GM19452 (cell line): Measurements from ENCODE around the gene INHBB.

Experiments used
- ATAC-seq: cut with Tn5 transposase; IDR thresholded peaks from one replicate; pipeline ENCODE4 v1.9.1; 2021; ENCODE audit not compliant: unreplicated experiment

INHBB gene

DNA sequence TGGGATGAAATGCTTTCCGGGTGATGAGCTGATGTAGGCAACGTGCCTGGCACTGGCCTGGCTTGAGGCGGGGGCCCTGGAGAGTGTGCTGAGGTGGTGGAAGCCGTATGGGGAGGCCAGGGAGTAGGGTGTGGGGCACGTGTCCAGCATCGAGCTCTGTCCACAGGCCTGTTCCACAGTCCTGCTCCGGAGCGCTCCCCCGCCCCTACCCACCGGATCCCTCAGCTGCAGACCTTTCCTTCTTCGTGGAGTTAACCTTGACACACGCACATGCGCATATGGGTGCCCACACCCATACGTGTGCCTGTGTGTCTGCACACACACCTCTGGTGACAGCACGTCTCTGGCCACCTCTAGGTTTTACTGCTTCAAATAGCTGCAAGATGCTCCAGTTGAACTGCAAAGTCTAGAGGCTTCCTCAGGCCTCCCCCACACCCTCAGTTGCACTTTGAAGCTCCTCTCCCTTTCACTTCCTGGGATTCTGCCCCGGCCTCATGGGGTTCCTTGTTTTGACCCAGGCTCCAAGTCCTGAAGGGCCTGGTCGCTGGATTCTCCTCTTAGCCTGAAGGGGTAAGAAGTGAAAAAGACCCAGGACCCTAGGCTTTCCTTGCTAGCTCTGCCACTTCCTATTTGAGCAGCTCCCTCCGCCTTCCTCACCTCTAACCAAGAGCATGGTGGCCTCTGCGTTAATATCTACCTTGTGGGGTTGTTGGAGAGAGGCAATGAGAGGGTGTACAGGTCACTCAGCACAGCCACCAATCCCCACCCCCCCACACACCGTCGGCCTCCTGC, 49.5 kb downstream of the INHBB start:
- ATAC-seq: no peak

DNA sequence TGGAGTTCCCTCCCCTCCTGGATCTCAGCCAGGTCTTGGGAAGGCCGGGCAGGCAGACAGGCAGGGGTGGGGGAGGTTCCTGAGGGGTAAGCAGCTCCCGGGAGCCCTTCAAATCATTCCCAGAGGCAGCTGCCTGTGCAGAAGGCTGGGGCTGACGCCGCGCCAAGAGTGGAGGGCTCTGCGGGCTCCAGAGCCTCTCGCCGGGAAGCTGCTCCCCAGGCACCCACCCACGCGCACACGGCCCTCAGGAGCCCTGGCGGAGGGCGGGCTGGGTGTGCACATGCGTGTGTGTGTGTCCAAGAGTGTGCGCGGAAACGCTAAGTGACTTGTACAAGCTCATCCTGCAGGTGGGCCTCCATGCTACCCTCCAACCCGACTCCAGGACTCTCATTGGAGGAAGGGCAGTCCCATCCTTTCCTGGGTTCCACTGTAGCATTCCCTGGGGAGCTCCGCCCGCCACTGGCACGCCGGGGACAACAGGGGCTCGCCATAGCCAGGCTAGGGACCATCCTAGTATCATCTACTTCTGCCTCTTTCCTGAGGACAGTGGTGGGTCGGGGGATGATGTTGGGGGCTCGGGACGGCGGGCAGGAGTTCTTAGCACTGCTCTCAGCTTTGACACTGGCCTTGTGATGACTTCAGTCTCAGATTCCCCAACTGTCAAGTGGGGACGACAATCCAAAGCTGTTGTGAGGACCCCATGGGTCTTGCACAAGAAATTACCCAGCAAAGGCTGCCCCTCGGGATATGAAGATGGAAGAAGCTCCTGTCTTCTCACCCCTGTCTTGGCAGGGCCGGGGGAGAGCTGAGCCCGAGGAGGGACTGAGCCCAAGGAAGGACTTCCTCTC, 50.3 kb downstream of the INHBB start:
- no peak for ATAC-seq

DNA sequence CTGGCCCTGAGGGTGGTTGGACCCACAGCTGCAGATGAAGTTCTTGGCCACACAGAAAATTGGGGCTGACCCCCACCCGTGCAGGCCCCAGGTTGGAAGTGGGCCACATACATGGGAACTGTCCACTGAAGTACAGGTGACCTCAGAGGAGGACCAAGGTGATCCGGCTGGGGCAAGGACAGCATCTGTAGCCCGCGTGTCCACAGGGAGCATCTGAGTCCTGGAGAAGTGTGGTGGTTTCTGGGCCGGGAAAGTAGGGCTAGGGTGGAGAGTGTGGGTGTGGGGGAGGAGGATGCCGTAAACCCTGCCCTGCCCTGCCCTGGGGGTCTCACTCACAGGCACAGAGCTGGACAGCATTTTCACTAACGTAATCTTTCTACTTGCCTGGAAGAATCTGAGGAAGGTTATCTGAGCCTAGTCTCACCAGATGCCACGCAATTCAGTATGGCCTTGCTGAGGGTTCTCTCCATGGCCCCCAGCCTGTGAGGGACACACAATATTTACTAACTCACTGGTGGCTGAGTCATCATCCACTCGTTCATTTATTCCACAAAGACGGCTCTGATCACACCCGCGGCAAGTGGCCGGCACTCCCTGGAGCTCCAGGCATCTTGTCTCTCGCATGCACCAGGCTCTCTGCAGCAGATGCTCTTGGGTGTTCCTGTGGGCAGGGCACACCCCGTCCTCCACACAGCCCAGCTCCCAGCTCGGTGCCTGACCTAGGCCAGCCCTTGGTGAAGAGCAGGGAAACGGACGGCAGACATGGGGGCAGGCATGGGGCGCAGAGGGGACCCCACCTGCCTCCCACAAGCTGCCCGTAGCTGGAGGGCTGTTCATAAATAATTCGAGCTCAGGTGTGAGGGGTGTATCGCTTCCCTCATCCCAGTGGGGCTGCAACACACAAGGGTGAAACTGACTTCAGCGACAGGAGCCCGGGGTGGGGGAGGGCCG, 51.2 kb downstream of the INHBB start:
- ATAC-seq: no peak

DNA sequence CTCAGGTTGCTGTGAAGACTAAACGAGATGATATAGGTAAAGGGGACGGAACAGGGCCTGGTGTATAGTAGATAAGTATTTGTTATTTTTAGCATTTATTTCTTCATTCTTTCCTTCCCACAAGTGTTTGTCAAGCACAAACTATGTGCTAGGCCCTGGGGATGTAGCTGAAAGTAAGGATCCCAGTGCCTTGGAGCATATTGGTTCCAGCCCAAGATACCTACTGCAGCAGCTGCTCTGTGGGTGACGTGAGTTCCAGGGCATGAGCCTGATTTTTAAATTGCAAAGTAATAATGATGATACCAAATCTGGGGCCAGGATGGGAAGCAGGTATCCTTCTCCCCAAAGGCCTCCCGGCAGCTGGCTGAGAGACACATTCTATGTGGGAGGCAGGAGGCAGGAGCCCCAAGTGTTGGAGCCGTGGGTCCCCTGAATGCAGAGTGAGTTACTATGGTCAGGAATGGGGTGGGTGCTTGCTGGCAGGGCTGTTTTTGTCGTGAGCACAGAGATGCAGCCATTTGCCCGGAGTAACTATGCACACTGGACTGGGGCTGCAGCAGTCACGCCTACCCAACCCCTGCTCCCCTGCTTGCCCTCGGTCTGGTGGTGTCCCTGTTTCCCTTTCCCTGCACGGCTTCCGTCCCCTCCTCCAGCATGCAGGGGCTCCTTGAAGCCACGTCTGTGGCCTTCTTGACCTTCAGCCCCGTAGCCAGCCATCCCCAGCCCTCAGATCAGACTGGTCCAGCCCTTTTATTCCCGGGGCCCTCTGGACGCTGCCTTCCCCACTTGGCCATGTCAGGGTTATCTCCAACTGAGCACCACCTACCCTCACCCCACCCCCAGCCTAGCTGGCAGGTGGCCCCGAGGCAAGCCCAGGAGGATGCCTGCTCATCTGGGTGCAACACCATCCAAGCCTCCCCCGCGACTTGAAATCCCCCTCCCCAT, 52.4 kb downstream of the INHBB start:
- no peak for ATAC-seq

DNA sequence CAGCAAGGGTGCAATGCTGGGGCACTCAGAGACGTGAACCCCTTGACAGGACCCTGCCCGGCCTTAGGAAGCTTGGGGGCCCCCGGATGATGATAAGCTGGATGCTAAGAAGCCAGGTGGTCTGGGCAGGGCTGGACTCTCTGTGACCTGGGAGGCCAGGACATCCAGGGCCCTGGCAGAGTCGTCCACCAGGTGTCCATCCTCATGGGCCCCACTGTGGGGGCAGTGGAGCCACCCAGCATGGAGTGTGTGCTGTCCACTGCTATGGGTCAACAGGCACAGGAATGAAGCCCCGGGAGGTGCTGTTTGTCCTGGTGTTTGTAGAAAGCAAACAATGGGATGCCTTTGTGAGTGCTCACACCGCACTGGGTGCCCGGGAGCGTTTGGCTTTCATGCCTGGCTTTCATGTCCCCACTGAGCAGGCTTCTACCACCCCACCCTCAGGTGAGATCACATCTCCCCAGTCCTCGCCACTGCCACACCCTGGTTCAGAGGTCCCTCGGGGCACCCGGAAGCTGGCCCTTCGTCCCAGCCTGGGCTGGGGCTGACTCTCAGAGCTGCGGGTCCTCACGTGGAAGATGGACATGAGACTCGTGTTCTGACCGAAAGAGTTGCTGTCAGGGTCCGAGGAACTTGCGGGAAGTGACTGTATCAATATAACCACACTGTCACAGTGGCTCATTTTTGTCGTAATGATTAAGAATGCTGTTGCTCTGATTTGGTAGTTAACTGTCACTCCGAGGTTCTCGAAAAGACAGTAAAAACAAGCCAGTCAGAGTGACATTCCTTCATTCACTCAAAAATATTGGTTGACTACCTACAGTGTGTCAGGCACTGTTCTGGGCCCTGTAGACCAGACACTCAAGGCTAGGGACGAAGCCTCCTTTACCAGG, 53.3 kb downstream of the INHBB start:
- ATAC-seq: no peak

DNA sequence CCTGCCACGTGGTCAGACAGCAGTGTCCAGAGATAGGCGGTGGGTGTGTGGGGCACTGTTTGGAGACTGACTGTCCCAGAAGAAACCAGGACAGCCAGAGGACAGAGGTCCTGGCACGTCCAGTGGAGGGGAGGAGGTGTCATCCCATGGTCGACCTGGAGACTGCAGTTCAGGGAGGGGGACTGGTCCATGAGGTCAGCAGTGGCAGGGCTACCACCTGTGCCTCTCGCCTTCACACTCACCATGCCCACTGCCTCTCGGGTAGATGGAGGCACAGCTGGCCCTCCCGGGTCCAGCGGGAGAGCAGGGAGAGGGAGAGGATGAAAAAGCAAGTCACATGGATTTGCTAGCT, 53.9 kb downstream of the INHBB start:
- ATAC-seq: no peak

DNA sequence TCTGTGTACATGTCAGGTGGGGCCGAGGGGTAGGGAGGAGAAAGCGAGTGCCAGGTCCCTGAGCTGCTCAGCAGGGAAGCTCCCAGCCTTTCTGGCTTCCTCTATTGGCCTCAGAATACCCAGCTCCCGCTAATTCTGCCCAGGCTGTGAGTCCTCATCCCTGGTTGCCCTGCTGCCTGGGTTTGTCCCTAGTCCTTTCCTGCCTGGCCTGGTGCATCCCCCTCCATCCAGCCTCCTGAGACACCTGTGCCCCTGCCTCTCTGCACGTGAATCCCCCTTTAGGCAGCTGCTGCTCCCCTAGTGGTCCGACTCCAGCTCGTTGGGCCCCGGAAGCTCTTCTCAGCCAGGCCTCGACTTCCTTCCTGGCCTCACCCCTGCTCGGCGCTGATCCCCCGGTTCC, 54.6 kb downstream of the INHBB start:
- ATAC-seq: no peak
